GM18517 (cell line): Measurements from ENCODE around the gene KLF6.
"Not testable (repeated sequence)": the region's sequence is repeated elsewhere in the genome, so short reads cannot be mapped to it uniquely, and the experiment has no call there.

Experiments
- ATAC-seq: cut with Tn5 transposase; IDR thresholded peaks from one replicate; pipeline ENCODE4 v1.9.1; 2021; ENCODE audit warnings: mild to moderate bottlenecking, moderate library complexity; ENCODE audit not compliant: unreplicated experiment

The KLF6 gene

DNA sequence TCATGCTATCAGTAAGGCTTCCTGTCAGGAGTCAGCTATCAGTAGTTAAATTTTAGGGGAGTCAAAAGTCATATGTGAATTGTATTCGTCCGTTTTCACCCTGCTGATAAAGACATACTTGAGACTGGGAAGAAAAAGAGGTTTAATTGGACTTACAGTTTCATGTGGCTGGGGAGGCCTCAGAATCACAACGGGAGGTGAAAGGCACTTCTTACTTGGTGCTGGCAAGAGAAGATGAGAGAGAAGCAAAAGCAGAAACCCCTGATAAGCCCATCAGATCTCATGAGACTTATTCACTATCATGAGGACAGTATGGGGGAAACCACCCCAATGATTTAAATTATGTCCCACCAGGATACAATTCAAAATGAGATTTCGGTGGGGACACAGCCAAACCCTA, 47.1 kb downstream of the KLF6 start:
- no peak for ATAC-seq

DNA sequence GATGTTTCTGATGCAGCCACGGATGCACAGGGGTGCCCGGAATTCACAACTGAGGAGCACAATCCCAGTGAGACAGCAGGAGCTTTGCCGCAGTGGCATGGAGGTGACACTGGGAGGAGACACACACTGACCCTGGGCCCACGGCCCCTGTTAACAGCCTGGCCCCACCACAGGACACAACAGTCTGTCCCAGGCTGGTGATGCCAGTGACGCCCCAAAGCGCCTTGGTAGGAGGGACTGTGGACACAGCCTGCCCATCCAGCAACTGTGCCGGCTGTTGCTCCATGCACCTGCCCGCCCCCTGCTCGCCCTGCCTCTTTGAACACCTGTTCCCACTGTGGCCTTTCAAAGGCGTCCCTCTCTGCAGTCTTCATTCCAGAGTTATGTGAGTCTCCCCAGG, 49.8 kb downstream of the KLF6 start:
- no peak for ATAC-seq

GRCh38 chr10:3734111-3734510, 50.9 kb downstream of the KLF6 start:
- ATAC-seq: no peak

- ATAC-seq: not testable (repeated sequence)
These were observed 52.8 kb downstream of the KLF6 start for GRCh38 chr10:3732183-3732582.

- ATAC-seq: no peak
These were observed 55.5 kb downstream of the KLF6 start for GRCh38 chr10:3729397-3729976.

GRCh38 chr10:3728563-3728962, 56.4 kb downstream of the KLF6 start:
- ATAC-seq: no peak

DNA sequence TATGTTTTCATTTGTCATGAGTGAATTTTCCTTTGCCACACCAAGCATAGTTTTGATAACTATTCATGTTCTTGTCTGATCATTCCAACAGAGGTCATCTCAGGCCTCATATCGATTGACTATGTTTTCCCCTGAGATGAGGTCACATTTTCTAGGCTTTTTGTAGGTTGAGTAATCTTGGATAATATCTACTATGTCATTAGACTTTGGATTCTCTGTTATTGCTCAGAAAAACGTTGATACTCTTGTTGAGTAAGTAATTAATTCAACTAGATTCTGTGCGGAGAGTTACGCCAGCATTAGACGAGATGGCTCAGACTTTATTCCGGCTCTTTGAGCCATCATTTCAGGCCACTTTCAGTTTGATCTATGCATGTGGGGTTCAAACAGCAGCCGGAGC, 57.7 kb downstream of the KLF6 start:
- ATAC-seq: no peak
